ENCODE measurements around the gene DNAJB11. TPM values are rescaled to one million over a fixed set of nuclear protein-coding genes. Genes with fewer than 3 reads are reported as not detected.

DNAJB11 gene
- total RNA-seq, 1 experiment from 2014 or later: 87.9 TPM

DNA sequence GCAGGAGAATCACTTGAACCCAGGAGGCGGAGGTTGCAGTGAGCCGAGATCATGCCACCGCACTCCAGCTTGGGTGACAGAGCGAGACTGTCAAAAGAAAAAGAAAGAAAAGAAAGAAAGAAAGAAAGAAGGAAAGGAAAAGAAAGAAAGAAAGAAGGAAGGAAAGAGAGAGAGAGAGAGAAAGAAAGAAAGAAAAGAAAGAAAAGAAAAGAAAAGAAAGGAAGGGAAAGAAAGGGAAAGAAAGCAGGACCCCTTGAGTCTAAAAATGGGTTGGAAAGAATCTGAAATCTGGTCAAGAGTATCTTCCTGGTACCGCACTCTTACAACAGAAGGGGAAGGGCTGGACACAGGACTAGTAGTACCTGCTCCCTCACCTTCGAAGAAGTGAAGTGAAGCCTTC is 45.9 kb upstream of the DNAJB11 start:
- H3K4me3 ChIP-seq (ENCODE audit: low read depth in 2 of 2, low read length in 2 of 2): no peak overlapping the region
- H3K27me3 ChIP-seq (ENCODE audit: control insufficient read depth, insufficient read depth, low read length): peaks cover 13% of the 10 kb centered on the region
- intact Hi-C loops (cut with micrococcal nuclease; ENCODE audit: unreplicated experiment) (no loop called here), in situ Hi-C loops (cut with HindIII; ENCODE audit: low pct_unique_long_range_greater_than_20kb, low sequenced_read_pairs) (no loop called here)
- H3K36me3 ChIP-seq (ENCODE audit: control insufficient read depth, insufficient read depth, low read length): no peaks in the 10 kb centered on the region
- DNase-seq (ENCODE audit: low read depth, low spot score) (no peak), ATAC-seq (no peak)
- H3K27ac ChIP-seq (ENCODE audit: low read length): no peak overlapping the region
- no TSS peak for BruUV-seq (replicated peaks)
- CTCF ChIA-PET: no interaction called here
- no peaks in the 10 kb centered on the region for H3K4me1 ChIP-seq (ENCODE audit: control insufficient read depth, insufficient read depth, low read length)
- POLR2A ChIA-PET: no interaction called here
- H3K9me3 ChIP-seq (ENCODE audit: control insufficient read depth, insufficient read depth, low read depth, low read length): no peaks in the 10 kb centered on the region
- no peak for TF ChIP-seq TCF7L2 (IDR thresholded peaks at IDR 0.05; ENCODE audit: low read depth, low read length)
- TF ChIP-seq, protein P1, sequence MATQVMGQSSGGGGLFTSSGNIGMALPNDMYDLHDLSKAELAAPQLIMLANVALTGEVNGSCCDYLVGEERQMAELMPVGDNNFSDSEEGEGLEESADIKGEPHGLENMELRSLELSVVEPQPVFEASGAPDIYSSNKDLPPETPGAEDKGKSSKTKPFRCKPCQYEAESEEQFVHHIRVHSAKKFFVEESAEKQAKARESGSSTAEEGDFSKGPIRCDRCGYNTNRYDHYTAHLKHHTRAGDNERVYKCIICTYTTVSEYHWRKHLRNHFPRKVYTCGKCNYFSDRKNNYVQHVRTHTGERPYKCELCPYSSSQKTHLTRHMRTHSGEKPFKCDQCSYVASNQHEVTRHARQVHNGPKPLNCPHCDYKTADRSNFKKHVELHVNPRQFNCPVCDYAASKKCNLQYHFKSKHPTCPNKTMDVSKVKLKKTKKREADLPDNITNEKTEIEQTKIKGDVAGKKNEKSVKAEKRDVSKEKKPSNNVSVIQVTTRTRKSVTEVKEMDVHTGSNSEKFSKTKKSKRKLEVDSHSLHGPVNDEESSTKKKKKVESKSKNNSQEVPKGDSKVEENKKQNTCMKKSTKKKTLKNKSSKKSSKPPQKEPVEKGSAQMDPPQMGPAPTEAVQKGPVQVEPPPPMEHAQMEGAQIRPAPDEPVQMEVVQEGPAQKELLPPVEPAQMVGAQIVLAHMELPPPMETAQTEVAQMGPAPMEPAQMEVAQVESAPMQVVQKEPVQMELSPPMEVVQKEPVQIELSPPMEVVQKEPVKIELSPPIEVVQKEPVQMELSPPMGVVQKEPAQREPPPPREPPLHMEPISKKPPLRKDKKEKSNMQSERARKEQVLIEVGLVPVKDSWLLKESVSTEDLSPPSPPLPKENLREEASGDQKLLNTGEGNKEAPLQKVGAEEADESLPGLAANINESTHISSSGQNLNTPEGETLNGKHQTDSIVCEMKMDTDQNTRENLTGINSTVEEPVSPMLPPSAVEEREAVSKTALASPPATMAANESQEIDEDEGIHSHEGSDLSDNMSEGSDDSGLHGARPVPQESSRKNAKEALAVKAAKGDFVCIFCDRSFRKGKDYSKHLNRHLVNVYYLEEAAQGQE (IDR thresholded peaks at IDR 0.05; ENCODE audit: insufficient read depth in 1 of 2, low read depth in 2 of 2, low read length in 1 of 2): no peak
- TF ChIP-seq POLR2AphosphoS5 (IDR thresholded peaks at IDR 0.05; ENCODE audit: low read depth, low read length): no peak
- TF ChIP-seq SIN3A (IDR thresholded peaks at IDR 0.05; ENCODE audit: borderline replicate concordance, insufficient read depth, low read depth, low read length): no peak

DNA sequence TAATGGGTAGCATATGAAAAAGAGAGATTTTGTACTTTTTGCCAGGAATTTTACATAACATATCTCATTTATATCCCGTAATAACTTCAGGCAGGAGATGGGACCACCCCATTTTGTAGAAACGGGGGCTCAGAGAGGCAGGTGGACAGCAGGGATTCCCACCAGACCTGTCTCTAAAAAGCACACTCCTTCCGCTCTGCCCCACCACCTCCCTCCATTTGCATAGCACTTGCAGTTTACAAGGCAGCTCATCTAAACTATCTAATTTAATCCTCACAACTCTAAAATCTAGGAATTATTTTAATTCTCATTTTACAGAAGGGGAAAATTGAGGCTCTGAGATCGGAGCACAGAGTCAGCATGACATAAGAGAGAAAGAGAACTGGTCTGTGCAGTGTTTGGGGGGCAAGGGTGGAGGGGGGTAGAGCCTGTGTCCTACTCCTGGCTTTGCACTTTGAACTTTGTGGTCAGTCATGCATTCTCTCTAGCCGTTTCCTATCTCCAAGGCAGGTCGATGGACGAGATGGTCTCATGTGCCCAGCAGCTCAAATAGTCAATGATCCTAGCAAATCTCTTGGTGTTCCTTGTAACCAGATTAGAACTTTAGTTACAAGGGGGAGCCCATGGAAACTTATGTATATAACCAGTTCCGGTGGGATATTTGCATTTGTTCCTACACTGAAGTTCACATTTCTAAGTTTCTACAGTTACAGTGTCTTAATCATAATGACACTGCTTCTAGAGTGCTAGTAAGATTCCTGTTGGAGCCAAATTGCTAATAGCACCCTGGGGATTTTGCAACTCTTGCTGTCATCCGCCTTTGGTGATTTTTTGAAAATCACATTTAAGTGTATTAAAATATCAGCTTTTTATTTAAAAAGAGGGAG is 44.9 kb upstream of the DNAJB11 start:
- DNase-seq (ENCODE audit: low read depth, low spot score): no peak
- in situ Hi-C loops (cut with HindIII; ENCODE audit: low pct_unique_long_range_greater_than_20kb, low sequenced_read_pairs) (no loop called here), intact Hi-C loops (cut with micrococcal nuclease; ENCODE audit: unreplicated experiment) (no loop called here)
- H3K4me1 ChIP-seq (ENCODE audit: control insufficient read depth, insufficient read depth, low read length): no peaks in the 10 kb centered on the region
- no TSS peak for BruUV-seq (replicated peaks)
- no peaks in the 10 kb centered on the region for H3K36me3 ChIP-seq (ENCODE audit: control insufficient read depth, insufficient read depth, low read length)
- ChIA-PET POLR2A (interaction anchor here (0.6 kb wide), 1 partner anchor 223 kb away, joined by 3 read pairs; no protein-coding TSS in a partner anchor), CTCF (no interaction called here)
- H3K9me3 ChIP-seq (ENCODE audit: control insufficient read depth, insufficient read depth, low read depth, low read length): no peaks in the 10 kb centered on the region
- no peak for ATAC-seq
- H3K27ac ChIP-seq (ENCODE audit: low read length): no peak overlapping the region
- no peak overlapping the region for H3K4me3 ChIP-seq (ENCODE audit: low read depth in 2 of 2, low read length in 2 of 2)
- TF ChIP-seq TCF7L2 (IDR thresholded peaks at IDR 0.05; ENCODE audit: low read depth, low read length): no peak
- TF ChIP-seq, protein P2, sequence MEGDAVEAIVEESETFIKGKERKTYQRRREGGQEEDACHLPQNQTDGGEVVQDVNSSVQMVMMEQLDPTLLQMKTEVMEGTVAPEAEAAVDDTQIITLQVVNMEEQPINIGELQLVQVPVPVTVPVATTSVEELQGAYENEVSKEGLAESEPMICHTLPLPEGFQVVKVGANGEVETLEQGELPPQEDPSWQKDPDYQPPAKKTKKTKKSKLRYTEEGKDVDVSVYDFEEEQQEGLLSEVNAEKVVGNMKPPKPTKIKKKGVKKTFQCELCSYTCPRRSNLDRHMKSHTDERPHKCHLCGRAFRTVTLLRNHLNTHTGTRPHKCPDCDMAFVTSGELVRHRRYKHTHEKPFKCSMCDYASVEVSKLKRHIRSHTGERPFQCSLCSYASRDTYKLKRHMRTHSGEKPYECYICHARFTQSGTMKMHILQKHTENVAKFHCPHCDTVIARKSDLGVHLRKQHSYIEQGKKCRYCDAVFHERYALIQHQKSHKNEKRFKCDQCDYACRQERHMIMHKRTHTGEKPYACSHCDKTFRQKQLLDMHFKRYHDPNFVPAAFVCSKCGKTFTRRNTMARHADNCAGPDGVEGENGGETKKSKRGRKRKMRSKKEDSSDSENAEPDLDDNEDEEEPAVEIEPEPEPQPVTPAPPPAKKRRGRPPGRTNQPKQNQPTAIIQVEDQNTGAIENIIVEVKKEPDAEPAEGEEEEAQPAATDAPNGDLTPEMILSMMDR (IDR thresholded peaks at IDR 0.05): no peak
- TF ChIP-seq, protein P1 (IDR thresholded peaks at IDR 0.05; ENCODE audit: insufficient read depth in 1 of 2, low read depth in 2 of 2, low read length in 1 of 2): no peak
- no peak for TF ChIP-seq SIN3A (IDR thresholded peaks at IDR 0.05; ENCODE audit: borderline replicate concordance, insufficient read depth, low read depth, low read length)
- no peak for TF ChIP-seq POLR2AphosphoS5 (IDR thresholded peaks at IDR 0.05; ENCODE audit: low read depth, low read length)
- peaks cover 9% of the 10 kb centered on the region for H3K27me3 ChIP-seq (ENCODE audit: control insufficient read depth, insufficient read depth, low read length)
